C4-2B (cell line): ENCODE data around the gene CDCA3.
"Not testable (repeated sequence)": the region's sequence is repeated elsewhere in the genome, so short reads cannot be mapped to it uniquely, and the experiment has no call there.

Source experiments
- H3K27ac ChIP-seq: fragments of 450-650 bp; 2 replicates; pipeline ENCODE4 v1.5.1; 2017
- ZFX ChIP-seq: fragments of 450-650 bp; IDR thresholded peaks from 2 replicates; pipeline ENCODE4 v1.6.1; 2017
- TF ChIP-seq, protein P1 (sequence below): fragments of 450-650 bp; conservative IDR thresholded peaks from 2 replicates; pipeline ENCODE4 v1.5.1; 2017; ENCODE audit warnings: mild to moderate bottlenecking

The CDCA3 gene

DNA sequence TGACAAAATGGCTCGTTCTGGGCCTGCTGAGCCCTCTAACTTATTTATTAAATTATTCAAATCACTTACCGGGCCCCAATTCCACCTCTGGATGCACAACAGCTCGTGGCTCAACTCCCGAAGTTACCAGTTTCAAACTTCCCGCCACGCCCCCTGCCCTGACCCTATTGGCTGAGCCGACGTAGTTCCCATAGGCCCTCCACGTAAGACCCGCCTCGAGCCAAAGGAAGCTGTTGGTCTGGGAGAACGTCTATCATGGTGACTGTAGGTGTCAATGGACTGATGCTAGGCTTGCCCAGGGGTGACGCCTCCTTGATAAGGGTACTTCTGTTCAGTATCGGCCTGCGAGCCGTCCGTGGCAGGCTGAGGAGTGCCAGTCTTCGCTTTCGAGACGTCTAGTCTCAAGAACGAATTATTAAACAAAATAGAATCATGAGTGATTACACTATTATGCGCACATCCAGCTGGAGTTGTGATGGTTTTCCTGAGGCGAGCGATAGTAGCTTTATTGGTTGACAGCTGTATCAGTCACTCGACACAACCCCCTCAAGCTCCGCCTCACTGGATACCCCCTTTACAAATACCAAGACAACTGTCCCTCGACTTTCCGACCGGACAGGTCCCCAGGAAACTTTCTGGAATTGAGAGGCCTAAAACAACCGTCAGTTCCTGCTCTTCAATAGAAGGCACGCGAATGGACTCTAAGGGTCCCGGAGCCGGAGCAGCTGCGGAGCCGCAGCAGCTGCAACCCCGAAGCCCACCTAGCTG is at the start of gene CDCA3:
Gene CDCA3, minus strand, starts transcription at position 134 of the 768 bp plus-strand sequence. CDS start 334 bp downstream, outside the sequence.
- TF ChIP-seq ZFX: no peak
- TF ChIP-seq, protein P1, sequence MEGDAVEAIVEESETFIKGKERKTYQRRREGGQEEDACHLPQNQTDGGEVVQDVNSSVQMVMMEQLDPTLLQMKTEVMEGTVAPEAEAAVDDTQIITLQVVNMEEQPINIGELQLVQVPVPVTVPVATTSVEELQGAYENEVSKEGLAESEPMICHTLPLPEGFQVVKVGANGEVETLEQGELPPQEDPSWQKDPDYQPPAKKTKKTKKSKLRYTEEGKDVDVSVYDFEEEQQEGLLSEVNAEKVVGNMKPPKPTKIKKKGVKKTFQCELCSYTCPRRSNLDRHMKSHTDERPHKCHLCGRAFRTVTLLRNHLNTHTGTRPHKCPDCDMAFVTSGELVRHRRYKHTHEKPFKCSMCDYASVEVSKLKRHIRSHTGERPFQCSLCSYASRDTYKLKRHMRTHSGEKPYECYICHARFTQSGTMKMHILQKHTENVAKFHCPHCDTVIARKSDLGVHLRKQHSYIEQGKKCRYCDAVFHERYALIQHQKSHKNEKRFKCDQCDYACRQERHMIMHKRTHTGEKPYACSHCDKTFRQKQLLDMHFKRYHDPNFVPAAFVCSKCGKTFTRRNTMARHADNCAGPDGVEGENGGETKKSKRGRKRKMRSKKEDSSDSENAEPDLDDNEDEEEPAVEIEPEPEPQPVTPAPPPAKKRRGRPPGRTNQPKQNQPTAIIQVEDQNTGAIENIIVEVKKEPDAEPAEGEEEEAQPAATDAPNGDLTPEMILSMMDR: no peak
- H3K27ac ChIP-seq: peak within 1 kb of the TSS; percentile 92

DNA sequence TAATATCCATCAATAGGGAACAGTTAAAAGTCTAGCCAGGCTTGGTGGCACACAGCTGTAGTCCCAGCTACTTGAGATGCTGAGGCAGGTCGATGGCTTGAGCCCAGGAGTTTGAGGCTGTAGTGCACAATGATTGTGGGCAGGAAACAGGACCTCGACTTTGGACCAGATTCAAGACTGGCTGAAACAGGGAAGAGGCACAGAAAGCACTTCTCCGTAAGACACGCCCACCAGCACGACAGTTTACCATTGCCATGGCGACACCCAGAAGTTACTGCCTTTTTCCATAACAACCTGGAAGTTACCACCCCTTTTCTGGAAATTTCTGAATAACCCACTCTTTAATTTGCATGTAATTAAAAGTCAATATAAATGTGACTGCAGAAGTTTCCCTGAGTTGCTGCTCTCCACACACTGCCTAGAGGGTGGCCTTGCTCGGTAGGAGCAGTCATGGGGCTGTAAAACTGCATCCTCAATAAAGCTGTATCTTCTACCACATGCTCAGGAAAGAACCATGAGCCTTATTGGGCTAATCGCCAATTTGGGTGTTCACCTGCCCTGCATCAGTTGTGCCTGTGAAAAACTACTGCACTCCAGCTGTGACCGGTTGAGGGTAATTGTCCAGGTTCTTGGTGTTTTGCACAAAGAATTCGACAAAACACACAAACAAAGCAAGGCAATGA is 48.9 kb upstream of the CDCA3 start:
- TF ChIP-seq, protein P1: no peak
- TF ChIP-seq ZFX: no peak
- H3K27ac ChIP-seq: no peak overlapping the region

DNA sequence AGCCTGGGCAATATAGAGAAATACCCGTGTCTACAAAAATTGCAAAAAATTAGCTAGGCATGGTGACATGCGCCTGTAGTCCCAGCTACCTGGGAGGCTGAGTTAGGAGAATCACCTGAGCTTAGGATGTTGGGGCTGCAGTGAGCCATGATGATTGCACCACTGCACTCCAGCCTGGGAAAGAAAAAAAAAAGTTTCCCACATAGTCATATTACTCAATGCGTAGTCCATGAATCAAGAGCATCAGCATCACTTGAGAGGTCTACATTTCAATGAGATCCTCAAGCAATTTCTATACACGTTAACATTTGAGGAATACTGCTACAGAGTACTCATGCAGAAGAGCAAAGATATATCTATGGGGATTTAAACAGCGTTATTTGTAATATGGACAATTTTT is 48.3 kb upstream of the CDCA3 start:
- TF ChIP-seq ZFX: no peak
- TF ChIP-seq, protein P1: no peak
- no peak overlapping the region for H3K27ac ChIP-seq

DNA sequence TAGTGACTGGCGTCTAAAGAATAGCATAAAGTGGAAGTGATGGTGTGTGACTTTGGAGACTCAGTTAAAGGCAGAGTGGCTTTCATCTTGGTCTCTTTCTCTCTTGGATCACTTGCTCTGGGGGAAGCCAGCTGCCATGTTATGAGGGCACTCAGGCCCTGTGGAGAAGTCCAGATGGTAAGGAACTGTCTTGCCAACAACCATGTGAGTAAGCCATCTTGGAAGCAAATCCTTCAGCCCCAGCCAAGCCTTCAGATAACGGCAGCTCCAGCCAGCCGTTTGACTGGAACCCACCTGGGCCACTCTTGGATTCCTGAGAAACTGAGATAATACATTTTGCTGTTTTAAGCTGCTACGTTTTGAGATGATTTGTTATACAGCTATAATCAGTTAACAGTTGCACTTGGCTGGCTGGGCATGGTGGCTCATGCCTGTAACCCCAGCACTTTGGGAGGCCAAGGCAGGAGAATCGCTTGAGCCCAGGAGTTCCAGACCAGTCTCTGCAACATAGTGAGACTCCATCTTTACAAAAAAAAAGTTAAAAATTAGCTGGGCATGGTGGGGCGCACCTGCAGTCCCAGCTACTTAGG is 45.9 kb upstream of the CDCA3 start:
- TF ChIP-seq, protein P1: no peak
- no peak for TF ChIP-seq ZFX
- no peak overlapping the region for H3K27ac ChIP-seq

DNA sequence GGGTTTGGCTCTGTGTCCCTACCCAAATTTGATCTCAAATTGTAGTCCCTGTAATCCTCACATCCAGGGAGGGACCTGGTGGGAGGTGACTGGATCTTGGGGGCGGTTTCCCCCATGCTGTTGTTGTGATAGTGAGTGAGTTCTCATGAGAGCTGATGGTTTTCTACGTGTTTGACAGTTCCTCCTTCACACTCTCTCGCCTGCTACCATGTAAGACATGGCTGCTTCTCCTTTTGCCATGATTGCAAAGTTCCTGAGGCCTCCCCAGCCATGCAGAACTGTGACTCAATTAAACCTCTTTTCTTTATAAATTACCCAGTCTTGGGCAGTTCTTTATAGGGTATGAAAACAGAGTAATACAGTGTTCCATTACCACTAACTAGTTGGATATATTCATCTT is 43.2 kb upstream of the CDCA3 start:
- H3K27ac ChIP-seq: no peak overlapping the region
- TF ChIP-seq ZFX: no peak
- TF ChIP-seq, protein P1: no peak

DNA sequence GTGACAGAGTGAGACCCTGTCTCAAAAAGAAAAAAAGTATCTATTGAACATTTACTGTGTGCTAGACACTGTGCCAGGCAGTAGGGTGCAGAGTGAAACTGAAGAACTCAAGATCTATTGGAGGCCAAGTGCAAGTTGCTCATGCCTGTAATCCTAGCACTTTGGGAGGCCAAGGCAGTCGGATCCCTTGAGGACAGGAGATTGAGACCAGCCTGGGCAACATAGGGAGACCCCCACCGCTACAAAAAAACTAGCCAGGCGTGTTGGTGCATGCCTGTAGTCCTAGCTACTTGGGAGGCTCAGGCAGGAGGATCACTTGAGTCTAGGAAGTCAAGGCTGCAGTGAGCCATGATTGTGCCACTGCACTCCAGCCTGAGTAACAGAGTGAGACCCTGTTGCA is 41.6 kb upstream of the CDCA3 start:
- not testable (repeated sequence) for H3K27ac ChIP-seq

DNA sequence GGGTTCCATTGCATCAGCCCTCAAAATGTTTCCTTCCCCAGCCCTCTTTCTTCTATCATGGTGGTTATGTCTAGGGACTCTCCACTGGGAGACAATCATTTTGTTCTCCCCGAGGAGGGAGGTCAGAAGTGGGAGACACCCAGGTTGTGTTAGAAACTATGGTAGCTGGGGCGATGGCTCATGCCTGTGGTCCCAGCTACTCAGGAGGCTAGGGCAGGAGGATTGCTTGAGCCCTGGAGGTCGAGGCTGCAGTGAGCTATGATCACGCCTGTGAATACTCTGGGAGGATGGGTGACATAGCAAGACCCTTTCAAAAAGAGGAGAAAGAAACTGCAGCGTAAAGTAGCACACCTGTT is 40.5 kb upstream of the CDCA3 start:
- H3K27ac ChIP-seq: peak overlapping the region; percentile 80
- no peak for TF ChIP-seq ZFX
- TF ChIP-seq, protein P1: no peak
